DMS 273 (cell line): Measurements from ENCODE around the gene TBC1D5.
"Not testable (repeated sequence)": the region's sequence is repeated elsewhere in the genome, so short reads cannot be mapped to it uniquely, and the experiment has no call there.

Source experiments
- DNase-seq: peaks from one replicate; lab custom pipeline; 2025; ENCODE audit not compliant: unreplicated experiment; lab: John Stamatoyannopoulos, UW

Gene TBC1D5

GRCh38 chr3:17420668-17421067, 321.8 kb downstream of the TBC1D5 start:
- no peak for DNase-seq

- peak; percentile 72 for DNase-seq
Observed at GRCh38 chr3:17412950-17413530, 329.4 kb downstream of the TBC1D5 start.

- peak; percentile 42 for DNase-seq
Observed at GRCh38 chr3:17411157-17411877, 331.1 kb downstream of the TBC1D5 start.

GRCh38 chr3:17407576-17407975, 334.9 kb downstream of the TBC1D5 start:
- no peak for DNase-seq

GRCh38 chr3:17404548-17404947, 337.9 kb downstream of the TBC1D5 start:
- DNase-seq, result no peak

GRCh38 chr3:17402442-17402841, 340.0 kb downstream of the TBC1D5 start:
- DNase-seq, result no peak

GRCh38 chr3:17401912-17402311, 340.5 kb downstream of the TBC1D5 start:
- no peak for DNase-seq

GRCh38 chr3:17399586-17399985, 342.8 kb downstream of the TBC1D5 start:
- DNase-seq, result no peak

- DNase-seq, result no peak
Observed at GRCh38 chr3:17398959-17399551, 343.4 kb downstream of the TBC1D5 start.

- no peak for DNase-seq
Observed at GRCh38 chr3:17396036-17396435, 346.4 kb downstream of the TBC1D5 start.

- no peak for DNase-seq
Observed at GRCh38 chr3:17394541-17395155, 347.8 kb downstream of the TBC1D5 start.

GRCh38 chr3:17392516-17392915, 349.9 kb downstream of the TBC1D5 start:
- not testable (repeated sequence) for DNase-seq

GRCh38 chr3:17390785-17391184, 351.6 kb downstream of the TBC1D5 start:
- DNase-seq, result no peak

GRCh38 chr3:17387108-17387507, 355.3 kb downstream of the TBC1D5 start:
- DNase-seq, result no peak

GRCh38 chr3:17386432-17386831, 356.0 kb downstream of the TBC1D5 start:
- DNase-seq, result no peak

- no peak for DNase-seq
Observed at GRCh38 chr3:17384567-17385296, 357.7 kb downstream of the TBC1D5 start.

GRCh38 chr3:17373304-17373703, 369.1 kb downstream of the TBC1D5 start:
- no peak for DNase-seq

GRCh38 chr3:17372362-17373210, 369.8 kb downstream of the TBC1D5 start:
- DNase-seq, result no peak

GRCh38 chr3:17369973-17370372, 372.5 kb downstream of the TBC1D5 start:
- DNase-seq, result no peak

- no peak for DNase-seq
Observed at GRCh38 chr3:17367171-17367570, 375.3 kb downstream of the TBC1D5 start.
